HEK293 (cell line): Measurements from ENCODE around the gene CMTM8.

ENCODE experiments used
- AEBP2 ChIP-seq: fragments of 450-650 bp; formaldehyde crosslinking; IDR thresholded peaks from 2 replicates; pipeline ENCODE4 v1.5.1; 2016; ENCODE audit warnings: missing biosample characterization, missing genetic modification characterization, borderline replicate concordance
- HIC1 ChIP-seq: fragments of 450-650 bp; formaldehyde crosslinking; IDR thresholded peaks from 2 replicates; pipeline ENCODE4 v1.5.1; 2016; ENCODE audit warnings: missing biosample characterization, missing genetic modification characterization
- SP2 ChIP-seq: fragments of 450-650 bp; formaldehyde crosslinking; IDR thresholded peaks from 2 replicates; pipeline ENCODE4 v1.5.1; 2016; ENCODE audit warnings: missing biosample characterization, missing genetic modification characterization
- SP7 ChIP-seq: fragments of 450-650 bp; formaldehyde crosslinking; IDR thresholded peaks from 2 replicates; pipeline ENCODE4 v1.5.1; 2016; ENCODE audit warnings: missing biosample characterization, missing genetic modification characterization
- YY1 ChIP-seq: fragments of 450-650 bp; formaldehyde crosslinking; IDR thresholded peaks from 2 replicates; pipeline ENCODE4 v1.5.1; 2018; ENCODE audit warnings: missing biosample characterization, missing genetic modification characterization
- ZBTB1 ChIP-seq: fragments of 450-650 bp; formaldehyde crosslinking; IDR thresholded peaks from 2 replicates; pipeline ENCODE4 v1.5.1; 2016; ENCODE audit warnings: missing biosample characterization, missing genetic modification characterization
- ZBTB7A ChIP-seq: fragments of 450-650 bp; formaldehyde crosslinking; IDR thresholded peaks from 2 replicates; pipeline ENCODE4 v1.5.1; 2016; ENCODE audit warnings: low read depth, missing biosample characterization, missing genetic modification characterization
- ZNF10 ChIP-seq: fragments of 450-650 bp; formaldehyde crosslinking; IDR thresholded peaks from 2 replicates; pipeline ENCODE4 v1.5.1; 2017; ENCODE audit warnings: missing biosample characterization, missing genetic modification characterization
- ZNF274 ChIP-seq, 2 experiments: fragments of 200-500 bp in 1 of 2; fragments of 450-650 bp in 1 of 2; sonication (Bioruptor generic) in 1 of 2; formaldehyde crosslinking in 1 of 2; IDR thresholded peaks; 2 replicates each; pipeline versions ENCODE4 v1.5.1 to v1.6.1; 2014 to 2016; ENCODE audit warnings: borderline replicate concordance in 1 of 2, inconsistent platforms in 1 of 2, low read length in 1 of 2, missing biosample characterization in 1 of 2, missing genetic modification characterization in 1 of 2
- ZNF792 ChIP-seq: fragments of 450-650 bp; formaldehyde crosslinking; IDR thresholded peaks from 2 replicates; pipeline ENCODE4 v1.5.1; 2016; ENCODE audit warnings: missing biosample characterization, missing genetic modification characterization
- ZNF837 ChIP-seq: fragments of 450-650 bp; formaldehyde crosslinking; IDR thresholded peaks from 2 replicates; pipeline ENCODE4 v1.5.1; 2016; ENCODE audit warnings: missing biosample characterization, missing genetic modification characterization
- TF ChIP-seq, protein P1 (sequence below): fragments of 450-650 bp; formaldehyde crosslinking; IDR thresholded peaks from 2 replicates; pipeline ENCODE4 v1.5.1; 2016; ENCODE audit warnings: missing biosample characterization, missing genetic modification characterization

DNA sequence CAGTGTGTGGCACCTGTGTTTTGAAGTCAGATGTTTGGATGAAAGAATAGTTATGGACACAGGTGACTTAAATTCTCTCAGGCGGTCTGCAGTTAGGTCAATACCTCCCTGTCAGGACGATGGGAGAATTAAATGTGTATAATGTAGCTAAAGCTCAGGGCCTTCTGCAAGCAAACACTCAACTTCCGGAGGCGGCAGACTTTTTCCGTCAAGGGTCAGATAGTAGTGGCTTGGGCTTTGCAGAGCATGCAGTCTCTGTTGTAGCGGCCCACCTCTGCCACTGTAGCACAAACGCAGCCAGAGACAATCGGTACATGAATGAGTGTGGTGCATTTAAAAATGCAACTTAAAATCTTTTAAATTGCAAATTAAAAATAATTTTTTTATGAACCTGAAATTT lies 47.4 kb downstream of the CMTM8 start:
- TF ChIP-seq SP2 (tag by site-specific recombination) (no peak), ZNF10 (no peak), HIC1 (tag by site-specific recombination) (no peak), YY1 (tag by site-specific recombination) (no peak), ZBTB1 (tag by site-specific recombination) (no peak), ZNF837 (tag by site-specific recombination) (no peak), SP7 (tag by site-specific recombination) (no peak), ZNF792 (tag by site-specific recombination) (no peak), ZBTB7A (tag by site-specific recombination) (no peak), ZNF274 (IDR thresholded peaks at IDR 0.05; ENCODE audit: low read length) (no peak), ZNF274 (tag by site-specific recombination; IDR thresholded peaks at IDR 0.05; ENCODE audit: borderline replicate concordance) (no peak), AEBP2 (tag by site-specific recombination) (no peak)
- TF ChIP-seq, protein P1, sequence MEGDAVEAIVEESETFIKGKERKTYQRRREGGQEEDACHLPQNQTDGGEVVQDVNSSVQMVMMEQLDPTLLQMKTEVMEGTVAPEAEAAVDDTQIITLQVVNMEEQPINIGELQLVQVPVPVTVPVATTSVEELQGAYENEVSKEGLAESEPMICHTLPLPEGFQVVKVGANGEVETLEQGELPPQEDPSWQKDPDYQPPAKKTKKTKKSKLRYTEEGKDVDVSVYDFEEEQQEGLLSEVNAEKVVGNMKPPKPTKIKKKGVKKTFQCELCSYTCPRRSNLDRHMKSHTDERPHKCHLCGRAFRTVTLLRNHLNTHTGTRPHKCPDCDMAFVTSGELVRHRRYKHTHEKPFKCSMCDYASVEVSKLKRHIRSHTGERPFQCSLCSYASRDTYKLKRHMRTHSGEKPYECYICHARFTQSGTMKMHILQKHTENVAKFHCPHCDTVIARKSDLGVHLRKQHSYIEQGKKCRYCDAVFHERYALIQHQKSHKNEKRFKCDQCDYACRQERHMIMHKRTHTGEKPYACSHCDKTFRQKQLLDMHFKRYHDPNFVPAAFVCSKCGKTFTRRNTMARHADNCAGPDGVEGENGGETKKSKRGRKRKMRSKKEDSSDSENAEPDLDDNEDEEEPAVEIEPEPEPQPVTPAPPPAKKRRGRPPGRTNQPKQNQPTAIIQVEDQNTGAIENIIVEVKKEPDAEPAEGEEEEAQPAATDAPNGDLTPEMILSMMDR: no peak
